ENCODE measurements around the gene ZBTB40. TPM values are rescaled to one million over a fixed set of nuclear protein-coding genes. Genes with fewer than 3 reads are reported as not detected.

Gene ZBTB40
- total and polyA plus RNA-seq, 4 donors = 6.6 to 19.3 (median 12.0) TPM

GRCh38 chr1:22566161-22566560 is 114.5 kb downstream of the ZBTB40 start:
- DNase-seq (no peak), ATAC-seq (ENCODE audit: insufficient read depth, low FRiP score) (no peak)
- no peaks in the 10 kb centered on the region for H3K4me1 ChIP-seq (ENCODE audit: control insufficient read depth in 5 of 5, insufficient read depth in 5 of 5, low read length in 5 of 5)
- H3K9me3 ChIP-seq (ENCODE audit: control insufficient read depth in 4 of 4, insufficient read depth in 3 of 4, low read length in 3 of 4) = peaks cover 0 to 2% (median 0%) of the 10 kb centered on the region in 4 donors
- 81 to 86% methylated on average over 14 of the region's 14 CpGs for WGBS, 2 donors
- H3K27ac ChIP-seq (ENCODE audit: low read depth in 1 of 2, low read length in 1 of 2) = no peak overlapping the region
- H3K36me3 ChIP-seq (ENCODE audit: control insufficient read depth in 4 of 4, insufficient read depth in 4 of 4, low read length in 4 of 4) = no peaks in the 10 kb centered on the region
- H3K9ac ChIP-seq (ENCODE audit: insufficient read depth in 1 of 2, low read length in 2 of 2) = no peak overlapping the region
- no peak overlapping the region for H3K4me3 ChIP-seq
- peaks cover 8 to 64% (median 28%) of the 10 kb centered on the region in 3 donors for H3K27me3 ChIP-seq (ENCODE audit: control insufficient read depth in 3 of 3, insufficient read depth in 3 of 3, low read length in 2 of 3)
- TF ChIP-seq CTCF (IDR thresholded peaks at IDR 0.05; ENCODE audit: control extremely low read depth, extremely low read depth) = no peak

- Histone ChIP-seq H3K27ac (ENCODE audit: low read depth in 1 of 2, low read length in 1 of 2) (no peak overlapping the region), H3K9me3 (ENCODE audit: control insufficient read depth in 4 of 4, insufficient read depth in 3 of 4, low read length in 3 of 4) (peaks cover 0 to 2% (median 0%) of the 10 kb centered on the region in 4 donors), H3K36me3 (ENCODE audit: control insufficient read depth in 4 of 4, insufficient read depth in 4 of 4, low read length in 4 of 4) (no peaks in the 10 kb centered on the region), H3K4me3 (no peak overlapping the region), H3K27me3 (ENCODE audit: control insufficient read depth in 3 of 3, insufficient read depth in 3 of 3, low read length in 2 of 3) (peaks cover 8 to 55% (median 19%) of the 10 kb centered on the region in 3 donors), H3K9ac (ENCODE audit: insufficient read depth in 1 of 2, low read length in 2 of 2) (no peak overlapping the region), H3K4me1 (ENCODE audit: control insufficient read depth in 5 of 5, insufficient read depth in 5 of 5, low read length in 5 of 5) (no peaks in the 10 kb centered on the region)
- no peak for ATAC-seq (ENCODE audit: insufficient read depth, low FRiP score)
- 37 to 49% methylated on average over 14 of the region's 14 CpGs for WGBS, 2 donors
- no peak for TF ChIP-seq CTCF (IDR thresholded peaks at IDR 0.05; ENCODE audit: control extremely low read depth, extremely low read depth)
- DNase-seq = no peak
Observed at GRCh38 chr1:22567197-22567596, 115.5 kb downstream of the ZBTB40 start.

- Histone ChIP-seq H3K27me3 (ENCODE audit: control insufficient read depth in 3 of 3, insufficient read depth in 3 of 3, low read length in 2 of 3) (peaks cover 8 to 47% (median 11%) of the 10 kb centered on the region in 3 donors), H3K9ac (ENCODE audit: insufficient read depth in 1 of 2, low read length in 2 of 2) (no peak overlapping the region), H3K4me3 (no peak overlapping the region), H3K36me3 (ENCODE audit: control insufficient read depth in 4 of 4, insufficient read depth in 4 of 4, low read length in 4 of 4) (no peaks in the 10 kb centered on the region), H3K9me3 (ENCODE audit: control insufficient read depth in 4 of 4, insufficient read depth in 3 of 4, low read length in 3 of 4) (peaks cover 0 to 2% (median 0%) of the 10 kb centered on the region in 4 donors), H3K4me1 (ENCODE audit: control insufficient read depth in 5 of 5, insufficient read depth in 5 of 5, low read length in 5 of 5) (no peaks in the 10 kb centered on the region), H3K27ac (ENCODE audit: low read depth in 1 of 2, low read length in 1 of 2) (no peak overlapping the region)
- ATAC-seq (ENCODE audit: insufficient read depth, low FRiP score) (no peak), DNase-seq (no peak)
- whole genome bisulfite sequencing, 2 donors = 74 to 80% methylated on average over 6 of the region's 6 CpGs
- no peak for TF ChIP-seq CTCF (IDR thresholded peaks at IDR 0.05; ENCODE audit: control extremely low read depth, extremely low read depth)
Observed at GRCh38 chr1:22567994-22568393, 116.3 kb downstream of the ZBTB40 start.

- Histone ChIP-seq H3K36me3 (ENCODE audit: control insufficient read depth in 4 of 4, insufficient read depth in 4 of 4, low read length in 4 of 4) (no peaks in the 10 kb centered on the region), H3K27ac (ENCODE audit: low read depth in 1 of 2, low read length in 1 of 2) (no peak overlapping the region), H3K4me1 (ENCODE audit: control insufficient read depth in 5 of 5, insufficient read depth in 5 of 5, low read length in 5 of 5) (no peaks in the 10 kb centered on the region), H3K9me3 (ENCODE audit: control insufficient read depth in 4 of 4, insufficient read depth in 3 of 4, low read length in 3 of 4) (peaks cover 0 to 2% (median 0%) of the 10 kb centered on the region in 4 donors), H3K9ac (ENCODE audit: insufficient read depth in 1 of 2, low read length in 2 of 2) (no peak overlapping the region), H3K27me3 (ENCODE audit: control insufficient read depth in 3 of 3, insufficient read depth in 3 of 3, low read length in 2 of 3) (peaks cover 5 to 40% (median 8%) of the 10 kb centered on the region in 3 donors), H3K4me3 (no peak overlapping the region)
- no peak for TF ChIP-seq CTCF (IDR thresholded peaks at IDR 0.05; ENCODE audit: control extremely low read depth, extremely low read depth)
- ATAC-seq (ENCODE audit: insufficient read depth, low FRiP score) (no peak), DNase-seq (no peak)
- 87 to 88% methylated on average over 7 of the region's 7 CpGs for WGBS, 2 donors
Observed at GRCh38 chr1:22569269-22569668, 117.6 kb downstream of the ZBTB40 start.

Measured in lung (tissue), 12 donors.